GM19467 (cell line): ENCODE data around the gene RAB31.
"Not testable (repeated sequence)": the region's sequence is repeated elsewhere in the genome, so short reads cannot be mapped to it uniquely, and the experiment has no call there.

Experiments
- ATAC-seq: cut with Tn5 transposase; IDR thresholded peaks from one replicate; pipeline ENCODE4 v1.9.1; 2021; ENCODE audit warnings: mild to moderate bottlenecking, moderate library complexity; ENCODE audit not compliant: unreplicated experiment

Gene RAB31

DNA sequence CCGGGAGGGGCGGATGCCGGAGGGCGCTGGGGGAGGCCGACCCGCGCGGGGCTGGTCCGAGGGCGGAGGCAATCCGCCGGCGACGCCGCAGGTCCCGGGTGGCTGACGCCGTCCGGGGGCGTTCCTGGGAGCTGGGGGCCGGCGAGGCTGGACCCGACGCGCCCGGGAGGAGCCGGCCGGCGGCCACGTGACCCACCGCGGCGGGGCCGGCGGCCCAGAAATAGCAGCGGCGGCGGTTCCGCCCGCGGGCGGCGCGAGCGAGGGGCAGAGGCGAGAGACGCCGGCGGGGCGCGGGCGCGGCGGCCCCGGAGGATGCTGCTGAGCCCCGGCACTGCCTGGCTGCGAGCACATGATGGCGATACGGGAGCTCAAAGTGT is at the start of gene RAB31:
Gene RAB31, plus strand, starts transcription at position 245 of the 377 bp plus-strand sequence. Its CDS starts 105 bp downstream, at position 350.
- no peak for ATAC-seq

DNA sequence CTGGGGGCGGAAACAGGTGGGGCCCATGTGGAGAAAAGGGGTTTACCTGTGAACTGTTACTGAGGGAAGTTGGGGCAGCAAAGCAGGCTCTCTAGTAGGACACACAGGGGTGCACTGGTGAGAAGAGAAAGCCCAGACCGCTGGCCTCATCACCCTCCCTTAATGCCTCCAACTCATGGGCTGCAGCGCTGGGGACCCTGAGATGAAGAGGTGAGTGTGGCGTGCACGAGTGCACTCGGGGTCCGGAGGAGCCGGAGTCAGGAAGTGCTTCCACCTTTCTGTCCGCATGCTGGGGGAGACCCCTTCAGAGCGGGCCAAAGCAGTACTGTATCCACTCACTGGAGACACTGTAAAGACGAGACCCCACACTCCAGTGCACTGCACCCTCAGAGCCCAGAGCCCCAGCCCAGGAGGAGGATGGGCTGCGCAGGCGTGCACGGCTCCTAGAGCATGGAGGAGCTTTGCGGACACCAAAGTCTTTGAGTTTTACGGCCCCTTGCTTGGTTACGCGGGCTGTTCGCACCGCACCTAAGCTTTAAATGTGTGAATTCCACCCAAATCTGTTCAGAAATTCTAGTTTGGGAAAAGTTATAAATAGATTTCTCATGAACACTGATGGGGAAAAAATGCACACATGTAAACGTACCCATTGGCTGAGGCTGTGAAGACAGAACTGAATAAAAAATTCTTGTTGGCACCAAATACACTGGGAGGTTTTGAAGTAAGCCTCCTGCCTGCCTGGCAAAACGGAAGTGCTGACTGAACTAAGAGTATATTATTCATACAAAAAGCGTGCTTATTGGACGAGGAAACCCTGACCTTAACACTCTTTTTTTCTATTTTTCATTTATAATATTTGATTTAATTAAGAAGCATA is 48.4 kb upstream of the RAB31 start:
- ATAC-seq = no peak

DNA sequence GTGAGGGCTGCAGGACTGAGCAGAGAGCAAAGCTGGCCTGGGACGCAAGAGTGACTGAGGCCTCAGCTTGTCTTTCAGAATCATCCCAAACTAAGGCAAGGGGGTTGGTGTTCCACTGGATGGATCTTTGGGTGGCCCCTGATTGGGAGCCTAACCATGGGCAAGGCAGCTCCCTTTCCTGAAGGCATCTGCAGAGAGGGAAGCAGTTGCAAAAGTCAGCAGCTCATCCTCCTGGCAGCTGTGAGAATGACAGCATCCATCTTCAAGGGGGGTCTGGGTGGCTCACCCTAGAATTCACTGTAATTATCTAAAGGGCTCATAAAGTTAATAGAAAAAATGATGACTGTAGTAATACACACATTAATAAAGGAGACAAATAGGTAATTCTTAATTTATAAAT is 46.5 kb upstream of the RAB31 start:
- ATAC-seq = no peak

- no peak for ATAC-seq
These were observed 44.7 kb upstream of the RAB31 start for GRCh38 chr18:9663377-9663776.

DNA sequence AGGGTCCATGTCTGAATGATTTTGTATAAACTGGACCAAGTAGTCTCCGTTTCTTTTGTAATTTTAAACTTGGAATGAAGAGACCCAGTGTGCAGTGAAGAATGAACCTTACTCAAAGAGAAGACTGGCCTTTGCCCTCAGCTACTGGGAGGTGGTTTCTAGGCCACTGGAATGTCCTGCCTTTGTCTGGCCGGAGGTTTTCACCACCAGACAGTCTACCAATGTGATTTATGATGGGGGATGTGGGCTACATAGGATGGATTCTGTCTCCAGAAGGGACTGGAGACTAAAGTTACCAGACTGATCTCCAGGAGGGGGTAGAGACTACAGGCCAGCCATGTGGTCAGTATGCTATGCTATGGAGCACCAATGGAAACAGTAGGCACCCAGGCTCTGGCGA is 42.8 kb upstream of the RAB31 start:
- ATAC-seq = no peak

DNA sequence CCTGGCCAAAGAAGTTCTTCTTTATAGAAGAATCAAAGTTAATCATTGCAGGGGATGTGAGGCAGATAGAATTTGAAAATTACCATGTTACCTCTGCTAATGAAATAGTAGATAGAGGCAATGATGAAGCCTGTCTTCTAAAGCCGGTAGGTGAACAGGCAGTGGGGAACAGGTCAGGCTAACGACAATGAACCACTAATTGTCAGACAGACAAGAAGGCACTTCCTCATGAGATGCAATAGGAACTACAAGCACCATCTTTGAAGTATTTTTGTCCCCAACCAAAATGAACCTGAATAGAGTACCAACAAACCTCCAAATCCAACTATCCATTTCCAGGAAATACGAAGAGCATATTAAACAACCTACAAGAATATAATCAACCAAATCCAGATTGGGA is 41.6 kb upstream of the RAB31 start:
- ATAC-seq = no peak

GRCh38 chr18:9669016-9669415 is 39.1 kb upstream of the RAB31 start:
- ATAC-seq = no peak

- ATAC-seq = no peak
These were observed 36.9 kb upstream of the RAB31 start for GRCh38 chr18:9671214-9671613.

- ATAC-seq = peak; percentile 98
These were observed 34.5 kb upstream of the RAB31 start for GRCh38 chr18:9673296-9674251.

GRCh38 chr18:9678216-9678615 is 29.9 kb upstream of the RAB31 start:
- ATAC-seq = not testable (repeated sequence)

DNA sequence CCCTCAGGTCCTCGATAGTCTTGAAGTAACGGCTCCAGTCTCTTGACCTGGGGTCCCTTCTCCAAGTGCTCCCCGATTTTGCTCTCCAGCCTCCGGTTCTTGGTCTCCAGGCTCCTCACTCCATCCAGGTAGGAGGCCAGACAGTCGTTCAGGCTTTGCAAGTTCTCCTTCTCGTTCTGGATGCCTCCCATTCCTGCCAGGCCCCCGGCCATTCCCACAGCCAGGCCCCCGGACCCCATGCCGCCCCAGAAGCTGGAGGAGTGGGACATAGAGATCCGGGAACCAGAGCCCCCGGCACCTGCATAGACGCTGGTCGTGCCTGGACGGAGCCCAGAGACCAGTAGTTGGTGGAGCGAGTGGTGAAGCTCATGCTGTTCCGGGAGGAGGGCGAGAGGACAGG is 29.0 kb upstream of the RAB31 start:
- ATAC-seq = no peak

GRCh38 chr18:9681217-9681616 is 26.9 kb upstream of the RAB31 start:
- no peak for ATAC-seq

DNA sequence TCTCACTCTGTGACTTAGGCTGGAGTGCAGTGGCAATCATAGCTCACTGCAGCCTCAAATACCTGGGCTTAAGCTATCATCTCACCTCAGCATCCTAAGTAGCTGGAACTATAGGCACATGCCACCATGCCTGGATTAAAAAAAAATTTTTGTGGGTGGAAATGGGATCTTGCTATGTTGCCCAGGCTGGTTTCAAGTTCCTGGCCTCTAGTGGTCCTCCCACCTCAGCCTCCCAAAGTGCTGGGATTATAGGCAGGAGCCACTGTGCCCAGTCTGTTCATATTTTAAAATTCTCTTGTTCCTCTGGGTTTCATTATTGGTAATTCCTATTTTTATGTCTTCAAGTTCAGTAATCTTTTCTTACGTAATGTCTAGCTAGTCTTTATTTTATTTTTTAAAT is 25.5 kb upstream of the RAB31 start:
- ATAC-seq = no peak

- ATAC-seq = no peak
These were observed 24.4 kb upstream of the RAB31 start for GRCh38 chr18:9683418-9684396.

GRCh38 chr18:9684881-9685614 is 23.1 kb upstream of the RAB31 start:
- no peak for ATAC-seq

GRCh38 chr18:9685615-9685890 is 22.5 kb upstream of the RAB31 start:
- ATAC-seq = no peak

- no peak for ATAC-seq
These were observed 19.9 kb upstream of the RAB31 start for GRCh38 chr18:9688036-9688741.

GRCh38 chr18:9689253-9689652 is 18.8 kb upstream of the RAB31 start:
- no peak for ATAC-seq

DNA sequence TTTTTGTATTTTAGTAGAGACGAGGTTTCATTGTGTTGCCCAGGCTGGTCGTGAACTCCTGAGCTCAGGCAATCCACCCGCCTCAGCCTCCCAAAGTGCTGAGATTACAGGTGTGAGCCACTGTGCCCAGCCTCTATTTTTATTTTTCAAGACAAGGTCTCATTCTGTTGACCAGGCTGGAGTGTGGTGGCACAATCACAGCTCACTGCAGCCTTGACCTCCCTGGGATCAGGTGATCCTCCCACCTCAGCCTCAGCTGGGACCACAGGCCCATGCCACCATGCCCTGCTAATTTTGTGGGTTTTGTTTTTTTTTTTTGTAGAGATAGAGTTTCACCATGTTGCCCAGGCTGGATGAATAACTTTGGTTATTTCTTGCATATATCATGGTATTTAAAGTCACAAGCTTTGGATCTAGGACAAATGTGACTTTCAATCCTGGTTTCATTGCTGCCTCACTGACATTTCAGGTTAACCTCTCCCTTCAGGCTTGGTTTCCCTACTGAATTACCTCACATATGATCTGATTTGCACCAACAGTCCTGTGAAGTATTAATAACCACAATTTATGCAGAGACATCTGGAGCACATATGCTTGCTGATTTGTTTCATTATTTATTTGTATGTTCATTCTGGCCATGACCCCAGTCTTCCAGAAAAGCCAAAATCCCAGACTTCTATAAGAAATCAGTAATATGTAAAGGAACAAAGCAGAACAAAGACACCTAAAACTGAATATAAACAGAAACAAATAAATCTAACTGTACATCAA is 17.5 kb upstream of the RAB31 start:
- ATAC-seq = no peak
